CD4-positive, alpha-beta memory T cell (primary cell): Measurements from ENCODE around the gene SUSD4. TPM values are rescaled to one million over a fixed set of nuclear protein-coding genes. Genes with fewer than 3 reads are reported as not detected.

ENCODE experiments used
- CTCF ChIA-PET: fragments of 350-600 bp; sonication (Branson Sonifier 250); formaldehyde crosslinking; loops from one replicate; lab custom pipeline; 2021; ENCODE audit warnings: inconsistent platforms; ENCODE audit not compliant: partially characterized antibody; lab: Charles Lee
- POLR2A ChIA-PET: fragments of 350-600 bp; sonication (Branson Sonifier 250); formaldehyde crosslinking; loops from one replicate; lab custom pipeline; 2021; ENCODE audit not compliant: partially characterized antibody; lab: Charles Lee
- DNase-seq, 5 donors: peaks; one replicate each; pipeline versions ENCODE4 v3.0.0 to v3.0.0-alpha.2; 2020 to 2022; ENCODE audit warnings: mixed read lengths in 1 of 5
- H3K27ac ChIP-seq: one replicate; pipeline ENCODE4 v1.7.0; 2013; ENCODE audit warnings: low read depth, low read length
- H3K27me3 ChIP-seq: 2 replicates; pipeline ENCODE4 v1.7.0; 2013; ENCODE audit warnings: mild to moderate bottlenecking, low read length, moderate library complexity; ENCODE audit not compliant: insufficient read depth
- H3K36me3 ChIP-seq: 2 replicates; pipeline ENCODE4 v1.7.0; 2013; ENCODE audit warnings: mild to moderate bottlenecking, low read length, moderate library complexity; ENCODE audit not compliant: insufficient read depth
- H3K4me1 ChIP-seq: 2 replicates; pipeline ENCODE4 v1.7.0; 2013; ENCODE audit warnings: mild to moderate bottlenecking, low read length, moderate library complexity; ENCODE audit not compliant: insufficient read depth
- H3K4me3 ChIP-seq, 2 donors: one replicate each; pipeline ENCODE4 v1.7.0; 2013; ENCODE audit warnings: low read length in 2 of 2, mild to moderate bottlenecking in 1 of 2
- H3K9me3 ChIP-seq, 2 donors: one replicate each; pipeline ENCODE4 v1.7.0; 2013; ENCODE audit warnings: low read length in 2 of 2, control low read depth in 1 of 2; ENCODE audit not compliant: control insufficient read depth in 1 of 2
- H3K27ac Mint-ChIP-seq, 7 donors: one replicate each; pipeline ENCODE4 v1.8.0; 2020 to 2021; ENCODE audit warnings: mixed read lengths in 7 of 7, mild to moderate bottlenecking in 6 of 7, inconsistent platforms in 3 of 7, moderate library complexity in 3 of 7
- H3K27me3 Mint-ChIP-seq, 2 donors: one replicate each; pipeline ENCODE4 v1.8.0; 2020 to 2021; ENCODE audit warnings: mixed read lengths in 2 of 2
- H3K36me3 Mint-ChIP-seq, 2 donors: one replicate each; pipeline ENCODE4 v1.8.0; 2020 to 2021; ENCODE audit warnings: mixed read lengths in 2 of 2, inconsistent platforms in 1 of 2, mild to moderate bottlenecking in 1 of 2
- H3K4me1 Mint-ChIP-seq, 4 donors: one replicate each; pipeline ENCODE4 v1.8.0; 2020 to 2021; ENCODE audit warnings: mixed read lengths in 4 of 4, mild to moderate bottlenecking in 1 of 4
- H3K4me3 Mint-ChIP-seq, 8 donors: one replicate each; pipeline ENCODE4 v1.8.0; 2020 to 2021; ENCODE audit warnings: mixed read lengths in 8 of 8, mild to moderate bottlenecking in 7 of 8, moderate library complexity in 6 of 8, inconsistent platforms in 3 of 8
- H3K9me3 Mint-ChIP-seq, 8 donors: one replicate each; pipeline ENCODE4 v1.8.0; 2020 to 2021; ENCODE audit warnings: mixed read lengths in 8 of 8, mild to moderate bottlenecking in 5 of 8, inconsistent platforms in 3 of 8, moderate library complexity in 1 of 8
- intact Hi-C: fragments of 100-400 bp; cut with micrococcal nuclease; formaldehyde crosslinking; loops from one replicate; pipeline ENCODE4 v1.15.1; 2023
- polyA plus RNA-seq, 2 donors: library from polyadenylated mRNA; unstranded; fragments of 300-500 nt; fragmentation: Illumina TruSeq; gene quantifications; one replicate each; pipeline ENCODE4 v1.2.3, GENCODE V29; 2021
- total RNA-seq, 2 experiments: library from RNA; stranded (reverse); gene quantifications; one replicate each; pipeline ENCODE4 v1.2.3, GENCODE V29; 2021

Gene SUSD4
- total and polyA plus RNA-seq, 4 experiments from 2014 or later, result 2.9 to 18.5 (median 6.2) TPM

- H3K36me3 Mint-ChIP-seq, result peaks cover 0 to 15% of the 10 kb centered on the region in 2 donors
- H3K27me3 ChIP-seq, result no peaks in the 10 kb centered on the region
- CTCF ChIA-PET, result no interaction called here
- H3K4me1 Mint-ChIP-seq, result peaks cover 0 to 4% (median 0%) of the 10 kb centered on the region in 4 donors
- H3K9me3 Mint-ChIP-seq, result no peaks in the 10 kb centered on the region
- H3K27ac ChIP-seq, result no peak overlapping the region
- H3K4me3 Mint-ChIP-seq, result no peak overlapping the region
- no peaks in the 10 kb centered on the region for H3K4me1 ChIP-seq
- H3K4me3 ChIP-seq, result no peak overlapping the region
- no peak overlapping the region for H3K27ac Mint-ChIP-seq
- H3K27me3 Mint-ChIP-seq, result no peaks in the 10 kb centered on the region
- H3K9me3 ChIP-seq, result no peaks in the 10 kb centered on the region
- DNase-seq, result no peak
- intact Hi-C loops, result no loop called here
- POLR2A ChIA-PET, result no interaction called here
- H3K36me3 ChIP-seq, result no peaks in the 10 kb centered on the region
Measured at GRCh38 chr1:223339861-223340260, 24.1 kb downstream of the SUSD4 start.

- Histone ChIP-seq H3K4me1 (no peaks in the 10 kb centered on the region), H3K27me3 (no peaks in the 10 kb centered on the region), H3K36me3 (no peaks in the 10 kb centered on the region), H3K9me3 (no peaks in the 10 kb centered on the region), H3K4me3 (no peak overlapping the region), H3K27ac (no peak overlapping the region)
- peaks cover 0 to 15% of the 10 kb centered on the region in 2 donors for H3K36me3 Mint-ChIP-seq
- ChIA-PET POLR2A (no interaction called here), CTCF (no interaction called here)
- DNase-seq, result no peak
- intact Hi-C loops, result no loop called here
- H3K27me3 Mint-ChIP-seq, result no peaks in the 10 kb centered on the region
- H3K27ac Mint-ChIP-seq, result peak overlapping the region in 2 of 7 donors; percentile 0 to 51
- H3K4me3 Mint-ChIP-seq, result no peak overlapping the region
- H3K9me3 Mint-ChIP-seq, result no peaks in the 10 kb centered on the region
- H3K4me1 Mint-ChIP-seq, result peaks cover 0 to 4% (median 0%) of the 10 kb centered on the region in 4 donors
Measured at GRCh38 chr1:223338811-223339746, 24.9 kb downstream of the SUSD4 start.

- no peak overlapping the region for H3K4me3 ChIP-seq
- no peaks in the 10 kb centered on the region for H3K9me3 ChIP-seq
- ChIA-PET POLR2A (no interaction called here), CTCF (interaction anchor here (1.0 to 1.3 kb wide), 3 partner anchors 12 to 204 kb away, joined by 3 to 6 read pairs (median 3); no protein-coding TSS in a partner anchor)
- intact Hi-C loops, result no loop called here
- H3K27ac ChIP-seq, result no peak overlapping the region
- Mint-ChIP-seq H3K27me3 (no peaks in the 10 kb centered on the region), H3K27ac (no peak overlapping the region), H3K4me3 (no peak overlapping the region), H3K4me1 (peaks cover 0 to 4% (median 0%) of the 10 kb centered on the region in 4 donors), H3K9me3 (no peaks in the 10 kb centered on the region), H3K36me3 (peaks cover 0 to 15% of the 10 kb centered on the region in 2 donors)
- DNase-seq, result no peak
- H3K27me3 ChIP-seq, result no peaks in the 10 kb centered on the region
- no peaks in the 10 kb centered on the region for H3K4me1 ChIP-seq
- no peaks in the 10 kb centered on the region for H3K36me3 ChIP-seq
Measured at GRCh38 chr1:223337174-223337869, 26.7 kb downstream of the SUSD4 start.

GRCh38 chr1:223334156-223334555 is 29.8 kb downstream of the SUSD4 start:
- no peaks in the 10 kb centered on the region for H3K9me3 ChIP-seq
- Mint-ChIP-seq H3K27ac (peak overlapping the region in 1 of 7 donors; percentile 2), H3K27me3 (peaks cover 0 to 3% of the 10 kb centered on the region in 2 donors), H3K4me1 (peaks cover 1 to 12% (median 5%) of the 10 kb centered on the region in 4 donors), H3K4me3 (no peak overlapping the region), H3K9me3 (peaks cover 0 to 1% (median 0%) of the 10 kb centered on the region in 8 donors), H3K36me3 (peaks cover 0 to 14% of the 10 kb centered on the region in 2 donors)
- H3K4me3 ChIP-seq, result no peak overlapping the region
- peaks cover 5% of the 10 kb centered on the region for H3K4me1 ChIP-seq
- ChIA-PET POLR2A (no interaction called here), CTCF (no interaction called here)
- intact Hi-C loops, result no loop called here
- H3K27ac ChIP-seq, result no peak overlapping the region
- no peaks in the 10 kb centered on the region for H3K36me3 ChIP-seq
- H3K27me3 ChIP-seq, result no peaks in the 10 kb centered on the region
- no peak for DNase-seq

GRCh38 chr1:223332997-223333396 is 31.0 kb downstream of the SUSD4 start:
- ChIA-PET POLR2A (no interaction called here), CTCF (no interaction called here)
- no peak overlapping the region for H3K4me3 Mint-ChIP-seq
- no peaks in the 10 kb centered on the region for H3K9me3 ChIP-seq
- no peaks in the 10 kb centered on the region for H3K27me3 ChIP-seq
- no peak overlapping the region for H3K4me3 ChIP-seq
- peaks cover 0 to 6% of the 10 kb centered on the region in 2 donors for H3K36me3 Mint-ChIP-seq
- intact Hi-C loops, result no loop called here
- H3K27ac ChIP-seq, result no peak overlapping the region
- H3K36me3 ChIP-seq, result no peaks in the 10 kb centered on the region
- H3K4me1 Mint-ChIP-seq, result peaks cover 1 to 8% (median 5%) of the 10 kb centered on the region in 4 donors
- peaks cover 0 to 3% of the 10 kb centered on the region in 2 donors for H3K27me3 Mint-ChIP-seq
- H3K9me3 Mint-ChIP-seq, result peaks cover 0 to 1% (median 0%) of the 10 kb centered on the region in 8 donors
- no peak for DNase-seq
- no peak overlapping the region for H3K27ac Mint-ChIP-seq
- H3K4me1 ChIP-seq, result peaks cover 5% of the 10 kb centered on the region

- H3K9me3 Mint-ChIP-seq, result peaks cover 0 to 1% (median 0%) of the 10 kb centered on the region in 8 donors
- H3K36me3 ChIP-seq, result no peaks in the 10 kb centered on the region
- peaks cover 5% of the 10 kb centered on the region for H3K4me1 ChIP-seq
- H3K4me3 ChIP-seq, result no peak overlapping the region
- H3K4me3 Mint-ChIP-seq, result no peak overlapping the region
- no peak overlapping the region for H3K27ac ChIP-seq
- peaks cover 1 to 8% (median 5%) of the 10 kb centered on the region in 4 donors for H3K4me1 Mint-ChIP-seq
- POLR2A ChIA-PET, result no interaction called here
- H3K27me3 Mint-ChIP-seq, result peaks cover 0 to 3% of the 10 kb centered on the region in 2 donors
- H3K27ac Mint-ChIP-seq, result no peak overlapping the region
- CTCF ChIA-PET, result no interaction called here
- peaks cover 0 to 6% of the 10 kb centered on the region in 2 donors for H3K36me3 Mint-ChIP-seq
- H3K27me3 ChIP-seq, result no peaks in the 10 kb centered on the region
- H3K9me3 ChIP-seq, result no peaks in the 10 kb centered on the region
- no peak for DNase-seq
- intact Hi-C loops, result no loop called here
Measured at GRCh38 chr1:223331929-223332328, 32.0 kb downstream of the SUSD4 start.

- ChIA-PET CTCF (no interaction called here), POLR2A (no interaction called here)
- H3K27ac Mint-ChIP-seq, result peak overlapping the region in 1 of 7 donors; percentile 63
- peaks cover 0 to 1% (median 0%) of the 10 kb centered on the region in 8 donors for H3K9me3 Mint-ChIP-seq
- Histone ChIP-seq H3K27me3 (no peaks in the 10 kb centered on the region), H3K4me3 (no peak overlapping the region), H3K9me3 (no peaks in the 10 kb centered on the region), H3K4me1 (peaks cover 5% of the 10 kb centered on the region), H3K27ac (no peak overlapping the region), H3K36me3 (no peaks in the 10 kb centered on the region)
- DNase-seq, result peak in 2 of 5 donors; percentile 3 to 13
- no peak overlapping the region for H3K4me3 Mint-ChIP-seq
- intact Hi-C loops, result no loop called here
- H3K27me3 Mint-ChIP-seq, result peaks cover 0 to 4% of the 10 kb centered on the region in 2 donors
- peaks cover 0 to 6% of the 10 kb centered on the region in 2 donors for H3K36me3 Mint-ChIP-seq
- peaks cover 1 to 8% (median 5%) of the 10 kb centered on the region in 4 donors for H3K4me1 Mint-ChIP-seq
Measured at GRCh38 chr1:223331301-223331700, 32.7 kb downstream of the SUSD4 start.
